ENCODE measurements around the gene TNIK. TPM values are rescaled to one million over a fixed set of nuclear protein-coding genes. Genes with fewer than 3 reads are reported as not detected.

TNIK gene
- total RNA-seq, 1 experiment from 2014 or later: 22.4 TPM

GRCh38 chr3:171257251-171258203 is 202.7 kb downstream of the TNIK start:
- ChIA-PET CTCF (no interaction called here), POLR2A (no interaction called here)
- TF ChIP-seq CTCF (IDR thresholded peaks at IDR 0.05; ENCODE audit: insufficient read depth in 1 of 2, low read depth in 1 of 2, low read length in 1 of 2, severe bottlenecking in 1 of 2, unreplicated experiment in 1 of 2): no peak
- Mint-ChIP-seq H3K4me3 (ENCODE audit: unreplicated experiment) (no peak overlapping the region), H3K9me3 (ENCODE audit: unreplicated experiment) (no peaks in the 10 kb centered on the region), H3K27me3 (ENCODE audit: insufficient read depth, unreplicated experiment) (no peaks in the 10 kb centered on the region), H3K27ac (ENCODE audit: unreplicated experiment) (no peak overlapping the region), H3K4me1 (ENCODE audit: low read depth, unreplicated experiment) (peaks cover 11% of the 10 kb centered on the region), H3K36me3 (ENCODE audit: insufficient read depth, unreplicated experiment) (no peaks in the 10 kb centered on the region)
- no peaks in the 10 kb centered on the region for H3K9me3 ChIP-seq
- DNase-seq: no peak
- no TSS peak for BruUV-seq (replicated peaks)
- intact Hi-C loops (cut with micrococcal nuclease; ENCODE audit: unreplicated experiment): no loop called here
- no peaks in the 10 kb centered on the region for H3K27me3 ChIP-seq (replicated peaks; ENCODE audit: control insufficient read depth, insufficient read depth, low read length)
- H3K36me3 ChIP-seq (ENCODE audit: control insufficient read depth, insufficient read depth, low read length): no peaks in the 10 kb centered on the region
- H3K4me1 ChIP-seq: no peaks in the 10 kb centered on the region
- no peak overlapping the region for H3K4me3 ChIP-seq (ENCODE audit: low read depth, low read length)

GRCh38 chr3:171256445-171257250 is 203.6 kb downstream of the TNIK start:
- intact Hi-C loops (cut with micrococcal nuclease; ENCODE audit: unreplicated experiment): no loop called here
- no peaks in the 10 kb centered on the region for H3K9me3 Mint-ChIP-seq (ENCODE audit: unreplicated experiment)
- CTCF ChIA-PET: interaction anchor here (0.6 kb wide), 1 partner anchor 13 kb away, joined by 3 read pairs; no protein-coding TSS in a partner anchor
- Histone ChIP-seq H3K4me3 (ENCODE audit: low read depth, low read length) (no peak overlapping the region), H3K27me3 (replicated peaks; ENCODE audit: control insufficient read depth, insufficient read depth, low read length) (no peaks in the 10 kb centered on the region), H3K36me3 (ENCODE audit: control insufficient read depth, insufficient read depth, low read length) (no peaks in the 10 kb centered on the region), H3K4me1 (no peaks in the 10 kb centered on the region), H3K9me3 (no peaks in the 10 kb centered on the region)
- H3K4me1 Mint-ChIP-seq (ENCODE audit: low read depth, unreplicated experiment): peaks cover 11% of the 10 kb centered on the region
- POLR2A ChIA-PET: no interaction called here
- H3K27me3 Mint-ChIP-seq (ENCODE audit: insufficient read depth, unreplicated experiment): no peaks in the 10 kb centered on the region
- no peaks in the 10 kb centered on the region for H3K36me3 Mint-ChIP-seq (ENCODE audit: insufficient read depth, unreplicated experiment)
- H3K4me3 Mint-ChIP-seq (ENCODE audit: unreplicated experiment): no peak overlapping the region
- TF ChIP-seq CTCF (IDR thresholded peaks at IDR 0.05; ENCODE audit: insufficient read depth in 1 of 2, low read depth in 1 of 2, low read length in 1 of 2, severe bottlenecking in 1 of 2, unreplicated experiment in 1 of 2): no peak
- no TSS peak for BruUV-seq (replicated peaks)
- H3K27ac Mint-ChIP-seq (ENCODE audit: unreplicated experiment): no peak overlapping the region
- no peak for DNase-seq

- no peaks in the 10 kb centered on the region for H3K27me3 Mint-ChIP-seq (ENCODE audit: insufficient read depth, unreplicated experiment)
- H3K4me1 ChIP-seq: no peaks in the 10 kb centered on the region
- no peak for TF ChIP-seq CTCF (IDR thresholded peaks at IDR 0.05; ENCODE audit: insufficient read depth in 1 of 2, low read depth in 1 of 2, low read length in 1 of 2, severe bottlenecking in 1 of 2, unreplicated experiment in 1 of 2)
- no peak overlapping the region for H3K4me3 ChIP-seq (ENCODE audit: low read depth, low read length)
- no peaks in the 10 kb centered on the region for H3K9me3 ChIP-seq
- no TSS peak for BruUV-seq (replicated peaks)
- no peaks in the 10 kb centered on the region for H3K36me3 Mint-ChIP-seq (ENCODE audit: insufficient read depth, unreplicated experiment)
- DNase-seq: no peak
- H3K27me3 ChIP-seq (replicated peaks; ENCODE audit: control insufficient read depth, insufficient read depth, low read length): no peaks in the 10 kb centered on the region
- POLR2A ChIA-PET: no interaction called here
- peaks cover 11% of the 10 kb centered on the region for H3K4me1 Mint-ChIP-seq (ENCODE audit: low read depth, unreplicated experiment)
- no peak overlapping the region for H3K27ac Mint-ChIP-seq (ENCODE audit: unreplicated experiment)
- intact Hi-C loops (cut with micrococcal nuclease; ENCODE audit: unreplicated experiment): no loop called here
- H3K36me3 ChIP-seq (ENCODE audit: control insufficient read depth, insufficient read depth, low read length): no peaks in the 10 kb centered on the region
- no peak overlapping the region for H3K4me3 Mint-ChIP-seq (ENCODE audit: unreplicated experiment)
- no peaks in the 10 kb centered on the region for H3K9me3 Mint-ChIP-seq (ENCODE audit: unreplicated experiment)
- CTCF ChIA-PET: no interaction called here
Observed at GRCh38 chr3:171255236-171255806, 204.9 kb downstream of the TNIK start.

All from Caco-2 (cell line).